GM15510 (cell line): ENCODE data around the gene AGBL4.

ENCODE experiments used
- POLR2A ChIP-seq: IDR thresholded peaks from 3 replicates; pipeline ENCODE4 v1.6.1; 2011; ENCODE audit warnings: borderline replicate concordance; ENCODE audit not compliant: insufficient read length; ENCODE audit errors: extremely low read depth

Gene AGBL4

DNA sequence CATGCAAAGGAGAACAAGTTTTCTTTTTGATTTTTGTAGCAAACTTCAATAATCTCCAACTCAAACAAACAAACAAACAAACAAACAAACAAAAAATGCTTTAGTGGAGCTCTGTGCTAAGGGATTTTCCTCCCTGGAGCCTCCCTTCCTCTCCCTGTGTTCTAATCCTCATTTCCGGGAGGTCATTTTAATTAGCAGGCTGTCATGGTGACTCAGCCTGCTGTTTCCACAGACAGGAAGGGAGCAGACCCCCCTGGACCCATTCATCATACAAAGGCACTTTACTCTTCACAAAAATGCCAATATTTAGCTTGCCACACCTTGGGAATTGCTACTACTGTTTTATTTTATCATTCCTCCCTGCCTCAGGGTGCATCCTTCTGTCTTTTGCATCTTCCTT, 1490.8 kb downstream of the AGBL4 start:
- no peak for TF ChIP-seq POLR2A

DNA sequence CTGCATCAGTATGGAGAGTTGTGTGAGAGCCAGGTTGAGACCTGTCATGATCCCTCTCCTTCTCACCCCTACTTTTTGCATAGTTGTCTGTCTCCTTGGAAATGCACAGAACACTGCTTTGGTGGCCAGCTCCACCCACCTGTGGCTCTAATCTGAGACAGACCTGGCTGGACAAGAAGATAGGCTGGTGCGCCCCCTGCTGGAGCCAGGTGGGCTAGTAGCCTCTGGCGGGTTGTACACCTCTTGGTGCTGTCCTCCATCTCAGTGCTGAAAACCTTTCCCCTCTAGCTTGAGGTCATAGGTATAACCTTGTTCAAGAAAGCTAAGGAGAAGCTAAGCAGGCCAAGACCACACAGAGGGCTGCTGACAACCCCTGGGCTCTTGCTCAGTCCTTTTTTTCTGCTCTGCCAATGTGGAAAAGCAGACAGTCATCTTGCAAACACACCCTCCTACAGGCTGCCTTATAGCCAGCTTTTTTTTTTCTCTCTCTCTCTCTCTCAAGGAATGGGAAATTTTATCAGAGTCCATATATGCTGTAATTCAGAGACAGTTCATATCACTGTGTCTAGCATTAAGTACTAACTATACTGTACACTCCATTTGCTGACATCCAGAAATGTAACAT, 1492.9 kb downstream of the AGBL4 start:
- no peak for TF ChIP-seq POLR2A

DNA sequence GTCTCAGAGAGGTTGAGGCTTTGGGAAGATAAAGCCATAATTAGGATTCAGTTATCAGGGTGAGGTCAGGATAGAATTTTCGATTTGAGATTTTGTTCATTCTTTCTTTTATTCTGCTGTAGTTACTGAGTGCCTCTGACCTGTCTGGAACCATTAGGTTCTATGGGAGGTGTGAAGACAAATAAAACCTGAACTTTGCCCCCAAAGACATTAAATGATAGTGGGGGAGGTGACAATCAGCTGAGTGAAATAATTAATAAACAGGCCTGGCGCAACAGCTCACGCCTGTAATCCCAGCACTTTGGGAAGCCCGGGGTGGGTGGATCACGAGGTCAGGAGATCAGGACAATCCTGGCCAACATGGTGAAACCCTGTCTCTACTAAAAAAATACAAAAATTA, 1496.7 kb downstream of the AGBL4 start:
- TF ChIP-seq POLR2A, result no peak

DNA sequence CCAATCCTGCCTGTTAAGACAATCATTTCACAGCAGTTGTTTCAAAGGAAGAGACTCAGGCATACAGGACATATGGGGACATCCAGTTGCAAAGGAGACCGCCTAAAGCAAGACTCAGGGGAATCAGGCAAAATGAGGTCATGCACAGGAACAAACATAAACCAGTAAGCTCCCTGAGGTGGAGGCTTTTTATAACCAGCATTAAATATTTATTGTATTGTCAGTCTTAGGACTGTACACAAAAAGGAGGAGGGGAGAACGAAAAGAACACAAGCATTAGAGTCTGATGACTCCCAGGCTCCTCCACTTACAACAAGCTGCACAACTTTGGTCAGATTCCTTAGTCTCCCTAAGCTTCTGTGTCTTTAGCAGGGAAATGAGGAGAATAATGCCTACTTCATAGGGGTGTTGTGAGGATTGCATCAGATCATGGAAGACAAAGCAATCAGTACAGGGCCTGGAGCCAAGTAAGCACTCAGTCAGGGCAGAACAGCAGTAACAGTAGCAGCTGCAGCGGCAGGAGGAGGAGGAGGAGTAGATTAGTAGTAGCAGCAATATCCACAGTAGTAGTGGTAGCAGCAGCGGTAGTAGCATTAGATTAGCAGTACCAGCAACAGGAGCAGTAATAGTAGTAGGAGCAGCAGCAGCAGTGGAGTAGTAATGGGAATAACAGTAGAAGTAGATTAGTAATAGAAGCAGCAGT, 1497.6 kb downstream of the AGBL4 start:
- TF ChIP-seq POLR2A, result no peak

DNA sequence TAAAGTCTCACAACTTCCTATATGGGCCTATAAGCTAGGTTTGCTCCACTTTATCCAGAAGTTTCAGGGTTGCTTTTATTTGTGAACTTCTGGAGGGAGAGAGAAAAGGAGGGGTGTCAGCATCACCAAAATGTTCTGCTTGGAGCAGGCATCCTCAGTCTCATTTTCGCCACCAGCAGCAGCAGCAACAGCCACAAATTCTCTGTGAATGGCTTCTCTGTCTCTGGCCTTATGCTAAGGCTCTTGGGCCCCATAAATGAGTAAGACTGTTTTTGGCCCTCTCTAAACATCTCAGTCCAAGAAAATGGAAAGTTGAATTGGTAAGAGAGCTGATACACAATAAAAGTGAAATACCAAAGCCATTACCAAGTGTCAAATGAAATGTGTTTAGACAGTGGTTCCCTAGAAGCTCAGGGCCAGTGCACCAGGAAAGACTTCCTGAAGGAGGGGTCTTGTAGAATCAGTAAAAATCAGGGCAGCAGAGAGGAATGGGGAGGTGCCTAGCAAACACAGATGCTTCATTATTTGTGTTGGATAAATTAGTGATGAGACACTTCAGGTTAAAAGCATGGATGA, 1498.8 kb downstream of the AGBL4 start:
- TF ChIP-seq POLR2A, result no peak

DNA sequence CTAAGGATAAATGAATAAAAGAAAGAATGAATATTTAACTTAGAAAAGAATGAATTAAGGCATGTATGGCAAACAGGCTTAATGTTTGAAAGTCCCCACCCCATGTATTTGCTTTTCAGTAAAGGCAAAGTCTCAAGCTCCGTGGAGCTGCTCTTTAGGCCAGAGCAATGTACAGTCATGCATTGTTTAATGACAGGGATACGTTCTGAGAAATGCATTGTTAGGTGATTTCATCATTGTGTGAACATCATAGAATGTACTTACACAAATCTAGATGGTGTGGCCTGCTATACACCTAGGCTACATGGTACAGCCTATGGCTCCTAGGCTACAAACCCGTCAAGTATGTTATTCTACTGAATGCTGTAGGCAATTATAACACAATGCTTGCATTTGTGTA, 1500.2 kb downstream of the AGBL4 start:
- no peak for TF ChIP-seq POLR2A

DNA sequence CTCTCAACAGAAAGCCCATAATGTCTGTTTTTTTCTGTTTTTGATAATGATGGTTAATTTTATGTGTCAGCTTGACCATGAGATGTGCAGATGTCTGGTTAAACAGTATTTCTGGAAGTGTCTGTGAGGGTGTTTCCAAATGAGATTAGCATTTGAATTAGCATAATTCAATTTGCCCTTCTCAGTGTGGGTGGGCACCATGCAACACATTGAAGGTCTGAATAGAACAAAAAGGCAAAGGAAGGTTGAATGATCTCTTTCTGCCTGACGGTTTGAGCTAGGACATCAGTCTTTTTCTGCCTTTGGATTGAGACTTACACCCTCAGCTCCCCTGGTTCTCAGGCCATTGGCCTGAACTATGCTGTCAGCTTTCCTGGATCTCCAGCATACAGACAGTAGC, 1516.9 kb downstream of the AGBL4 start:
- TF ChIP-seq POLR2A, result no peak

DNA sequence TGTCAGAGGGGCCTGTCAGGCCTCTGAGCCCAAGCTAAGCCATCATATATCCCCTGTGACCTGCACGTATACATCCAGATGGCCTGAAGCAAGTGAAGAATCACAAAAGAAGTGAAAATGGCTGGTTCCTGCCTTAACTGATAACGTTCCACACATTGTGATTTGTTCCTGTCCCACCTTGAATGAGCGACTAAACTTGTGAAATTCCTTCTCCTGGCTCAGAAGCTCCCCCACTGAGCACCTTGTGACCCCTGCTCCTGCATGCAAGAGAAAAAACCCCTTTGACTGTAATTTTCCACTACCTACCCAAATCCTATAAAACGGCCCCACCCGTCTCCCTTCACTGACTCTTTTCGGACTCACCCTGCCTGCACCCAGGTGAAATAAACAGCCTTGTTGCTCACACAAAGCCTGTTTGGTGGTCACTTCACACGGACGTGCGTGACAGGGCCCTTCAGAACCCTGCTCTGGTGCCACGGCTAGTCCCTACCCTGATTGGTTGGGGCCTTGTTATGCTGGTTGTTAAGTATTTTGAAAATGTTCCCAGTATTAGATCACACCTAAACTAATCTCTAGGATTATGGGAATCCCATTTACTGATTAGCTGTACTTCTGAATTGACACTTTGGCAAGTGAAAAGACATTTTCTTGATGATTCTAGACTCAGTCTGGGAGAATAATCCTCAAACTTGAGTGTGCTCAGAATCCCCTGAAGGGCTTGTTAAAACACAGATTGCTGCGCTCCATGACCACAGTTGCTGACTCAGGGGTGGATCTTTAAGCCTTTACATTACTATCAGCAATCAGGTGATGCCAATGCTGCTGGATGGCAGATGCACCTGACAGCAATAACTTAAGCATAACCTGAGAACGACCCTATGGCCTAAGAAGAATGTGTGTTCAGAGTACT, 1523.0 kb downstream of the AGBL4 start:
- no peak for TF ChIP-seq POLR2A

DNA sequence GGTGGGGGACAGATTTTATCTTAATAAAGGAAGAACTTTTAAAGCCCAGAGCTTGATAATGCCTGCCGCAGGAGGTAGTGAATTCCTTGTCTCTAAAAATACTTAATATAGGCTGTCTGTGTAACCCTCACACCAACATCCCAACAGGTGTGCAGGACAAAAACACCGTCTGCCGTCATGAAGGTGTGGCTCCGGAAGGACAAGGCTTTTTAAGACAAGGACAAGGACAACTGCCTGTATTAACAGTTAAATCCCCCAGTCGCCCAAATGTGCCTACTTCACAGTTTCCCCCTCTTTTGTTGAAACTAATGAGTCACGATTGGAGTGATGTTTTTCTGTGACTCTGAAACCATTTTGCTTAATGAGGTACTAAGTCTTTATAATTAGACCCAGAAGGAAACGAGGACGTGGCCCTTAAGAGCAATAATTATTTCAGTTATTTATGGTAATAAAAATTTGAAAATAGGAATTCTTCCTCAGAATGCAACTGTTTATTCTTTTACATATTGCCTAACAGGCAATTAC, 1524.5 kb downstream of the AGBL4 start:
- TF ChIP-seq POLR2A, result no peak

DNA sequence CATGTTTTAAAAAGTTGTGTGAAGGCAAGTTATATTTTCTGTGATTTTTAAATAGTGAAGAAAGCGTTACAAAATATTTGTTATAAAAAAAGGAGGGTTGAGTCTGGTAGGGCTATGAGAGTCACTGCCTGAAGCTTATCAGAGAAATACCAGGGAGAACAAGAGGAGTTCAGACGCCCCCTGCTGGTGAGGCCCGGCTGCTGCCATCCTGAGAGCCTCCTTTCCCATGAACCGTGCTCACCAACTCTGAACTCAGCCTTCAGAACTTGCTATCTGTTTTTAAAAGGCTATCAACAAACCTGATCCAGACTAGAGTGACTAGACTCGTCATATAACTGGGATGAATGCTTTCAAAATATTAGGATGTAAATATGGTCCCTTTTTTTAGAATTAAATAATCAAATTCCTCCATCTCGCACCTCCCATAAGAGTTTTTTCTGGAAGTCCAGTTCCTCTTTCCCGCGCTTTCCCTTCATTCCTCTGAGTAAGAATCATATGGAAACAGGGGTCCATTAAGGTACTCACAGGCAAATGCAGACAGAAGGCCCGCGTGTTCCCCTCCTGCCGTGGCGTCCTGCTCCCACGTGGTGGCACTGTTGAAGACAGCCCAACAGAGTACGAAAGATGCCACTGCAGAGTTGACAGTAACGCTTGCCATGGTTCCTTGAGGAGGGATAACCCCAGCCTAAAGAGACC, 1525.5 kb downstream of the AGBL4 start:
- TF ChIP-seq POLR2A, result no peak

DNA sequence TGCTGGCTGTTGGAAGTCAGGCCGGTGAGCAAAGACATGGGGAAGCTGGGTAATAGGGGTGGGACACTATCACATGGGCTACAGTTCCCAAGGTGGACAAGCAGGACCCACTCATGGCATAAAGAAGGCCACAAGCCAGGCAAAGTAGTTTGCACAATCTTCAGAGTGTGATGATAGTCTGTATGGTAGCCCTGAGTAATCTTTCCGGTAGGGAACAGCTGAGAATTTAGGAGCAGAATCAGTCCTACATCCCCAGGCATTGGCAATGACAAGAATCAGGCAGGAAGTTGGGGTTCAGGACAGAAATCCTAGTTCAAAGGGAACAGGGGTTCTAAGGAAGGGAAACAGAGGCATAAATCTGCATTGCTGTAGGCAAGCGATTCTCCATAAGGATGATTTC, 1527.8 kb downstream of the AGBL4 start:
- TF ChIP-seq POLR2A, result no peak

DNA sequence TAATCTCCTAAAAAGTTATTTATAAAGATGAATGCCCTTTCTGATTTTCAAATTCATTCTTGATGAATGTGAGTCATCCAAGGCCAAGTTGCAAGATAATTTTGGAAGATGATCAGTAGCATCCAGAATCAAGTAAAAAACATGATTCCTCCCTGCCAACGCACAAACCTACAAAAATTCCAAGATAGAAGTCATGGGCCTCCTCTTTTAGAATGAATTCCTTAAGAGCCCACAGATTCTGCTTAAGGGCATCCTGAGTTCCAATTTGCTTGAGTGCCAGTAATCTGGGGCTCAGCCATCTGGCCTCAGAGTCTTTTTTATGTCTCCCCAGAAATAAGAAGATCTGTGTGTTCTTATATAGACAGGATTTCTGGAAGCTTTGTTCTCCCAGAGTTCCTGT, 1528.6 kb downstream of the AGBL4 start:
- no peak for TF ChIP-seq POLR2A

DNA sequence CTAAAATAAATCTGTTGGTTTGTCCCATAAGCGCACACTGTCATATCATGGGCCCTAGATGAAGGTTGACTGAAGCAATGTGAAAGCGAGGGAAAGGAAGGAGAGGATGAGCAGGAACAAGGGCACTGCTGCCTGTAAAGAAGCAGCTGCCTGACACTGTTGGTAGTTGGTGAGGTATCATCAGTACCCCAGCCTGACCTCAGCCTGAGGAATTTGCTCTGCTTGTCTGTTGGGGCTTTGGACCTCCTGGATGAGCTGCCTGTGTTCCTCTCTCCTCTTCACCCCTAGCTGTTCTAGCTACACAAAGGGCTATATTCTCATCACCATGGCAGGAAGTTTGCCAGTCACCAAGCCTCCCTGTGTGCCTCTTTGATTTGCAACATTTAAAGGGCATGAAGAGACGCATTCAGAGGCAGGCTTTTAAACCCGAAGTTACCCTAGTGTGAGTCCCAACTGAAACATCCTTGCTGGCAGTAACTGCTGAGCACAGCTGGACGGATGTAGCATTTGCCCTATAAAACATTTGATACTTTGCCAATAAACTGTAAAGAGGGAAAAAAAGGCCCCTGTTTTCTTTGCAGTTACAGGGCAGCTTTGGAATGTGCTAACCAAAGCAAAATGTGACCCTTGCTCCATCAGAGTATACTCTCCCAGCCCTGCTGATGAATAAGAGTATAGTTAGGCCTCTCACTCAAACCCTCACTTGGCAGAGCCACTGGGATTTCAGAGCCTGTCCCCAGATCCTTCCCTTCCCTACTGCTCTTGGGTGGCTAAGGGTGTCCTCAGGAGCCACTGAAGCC, 1529.6 kb downstream of the AGBL4 start:
- no peak for TF ChIP-seq POLR2A
